ENCODE measurements around the gene UNKL.

Gene UNKL

GRCh38 chr16:1433756-1434155, 19.3 kb upstream of the UNKL start:
- no peak for TF ChIP-seq CTCF (IDR thresholded peaks at IDR 0.05; ENCODE audit: extremely low read depth, missing control alignments)
- DNase-seq (ENCODE audit: low spot score), result no peak

- no peak for TF ChIP-seq CTCF (IDR thresholded peaks at IDR 0.05; ENCODE audit: extremely low read depth, missing control alignments)
- DNase-seq (ENCODE audit: low spot score), result no peak
These were observed 18.7 kb upstream of the UNKL start for GRCh38 chr16:1433263-1433560.

- DNase-seq (ENCODE audit: low spot score), result no peak
- no peak for TF ChIP-seq CTCF (IDR thresholded peaks at IDR 0.05; ENCODE audit: extremely low read depth, missing control alignments)
These were observed 18.1 kb upstream of the UNKL start for GRCh38 chr16:1432388-1433262.

- no peak for DNase-seq (ENCODE audit: low spot score)
- TF ChIP-seq CTCF (IDR thresholded peaks at IDR 0.05; ENCODE audit: extremely low read depth, missing control alignments), result no peak
These were observed 17.2 kb upstream of the UNKL start for GRCh38 chr16:1431497-1432270.

- DNase-seq (ENCODE audit: low spot score), result no peak
- no peak for TF ChIP-seq CTCF (IDR thresholded peaks at IDR 0.05; ENCODE audit: extremely low read depth, missing control alignments)
These were observed 16.4 kb upstream of the UNKL start, which contains the start of gene PERCC1 for GRCh38 chr16:1430759-1431496. Gene PERCC1 (plus strand): TSS chr16:1431078. CDS start chr16:1432594, 1,516 bp downstream.

- no peak for TF ChIP-seq CTCF (IDR thresholded peaks at IDR 0.05; ENCODE audit: extremely low read depth, missing control alignments)
- DNase-seq (ENCODE audit: low spot score), result no peak
These were observed 15.8 kb upstream of the UNKL start for GRCh38 chr16:1430214-1430758.
